HG03039 (cell line): ENCODE data around the gene PCDH15.

ENCODE experiments used
- ATAC-seq: cut with Tn5 transposase; IDR thresholded peaks from one replicate; pipeline ENCODE4 v1.9.1; 2021; ENCODE audit warnings: mild to moderate bottlenecking, moderate library complexity; ENCODE audit not compliant: unreplicated experiment

Gene PCDH15

GRCh38 chr10:54708591-54708990 is 92.4 kb downstream of the PCDH15 start:
- no peak for ATAC-seq

- ATAC-seq: no peak
Measured at GRCh38 chr10:54708021-54708420, 93.0 kb downstream of the PCDH15 start.

GRCh38 chr10:54702583-54703485 is 98.2 kb downstream of the PCDH15 start:
- ATAC-seq: no peak

DNA sequence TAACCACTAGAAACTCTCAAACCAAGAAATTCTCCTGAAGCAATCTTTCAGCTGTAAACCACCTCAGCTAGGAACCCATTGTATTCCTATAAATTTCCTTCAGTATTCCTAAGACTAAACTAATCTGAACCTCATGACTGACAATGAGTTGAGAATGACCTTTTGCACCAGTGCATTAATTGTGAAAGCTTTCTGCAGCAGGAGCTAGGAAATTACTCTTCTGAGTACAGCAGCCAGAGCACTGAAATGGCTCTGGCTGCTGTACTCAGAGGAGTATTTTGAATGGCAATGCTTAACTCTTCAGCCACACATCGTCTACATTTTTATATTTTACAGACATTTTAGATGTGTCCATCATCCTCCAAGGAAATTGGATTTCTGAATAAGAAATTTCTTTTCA is 109.7 kb downstream of the PCDH15 start:
- no peak for ATAC-seq

DNA sequence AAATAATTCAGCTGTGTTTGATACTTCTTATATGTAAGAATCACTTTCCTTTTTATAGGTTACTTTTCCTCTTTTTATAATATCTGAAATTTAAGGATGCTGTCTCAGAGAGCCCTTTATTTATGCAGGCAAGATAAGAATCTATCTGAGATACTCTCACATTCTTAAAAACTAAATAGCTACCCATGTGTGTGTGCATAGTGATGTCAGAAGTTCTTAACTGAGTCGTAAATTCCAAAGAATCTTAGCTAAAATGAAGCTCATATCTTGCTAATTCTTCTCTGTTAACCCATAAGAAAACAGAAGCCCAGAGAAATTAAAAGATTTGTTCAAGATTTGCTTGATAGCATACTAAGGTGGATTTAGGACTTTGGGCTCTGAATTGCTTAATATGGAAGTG is 118.5 kb downstream of the PCDH15 start:
- no peak for ATAC-seq

DNA sequence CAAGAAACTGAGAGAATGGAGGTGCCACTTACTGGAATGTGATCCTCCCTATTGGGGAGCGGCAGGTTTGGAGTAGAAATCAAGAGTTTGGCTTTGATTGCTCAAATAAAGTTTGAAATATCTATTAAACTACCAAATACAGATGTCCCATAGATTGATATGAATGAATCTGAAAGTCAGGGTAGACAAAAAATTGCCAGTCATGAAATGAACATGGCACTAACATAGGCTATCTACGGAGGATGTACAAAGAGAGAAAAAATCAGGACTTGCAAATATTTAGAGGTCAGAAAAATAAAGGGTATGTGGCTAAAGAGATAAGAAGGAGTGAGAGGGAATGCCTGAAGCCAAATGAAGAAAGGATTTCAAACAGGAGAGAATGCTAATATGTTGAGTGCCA is 119.9 kb downstream of the PCDH15 start:
- no peak for ATAC-seq

GRCh38 chr10:54667136-54667535 is 133.9 kb downstream of the PCDH15 start:
- ATAC-seq: no peak

GRCh38 chr10:54666192-54666591 is 134.8 kb downstream of the PCDH15 start:
- no peak for ATAC-seq

- ATAC-seq: no peak
Measured at GRCh38 chr10:54665095-54665494, 135.9 kb downstream of the PCDH15 start.

GRCh38 chr10:54660397-54660796 is 140.6 kb downstream of the PCDH15 start:
- ATAC-seq: no peak

DNA sequence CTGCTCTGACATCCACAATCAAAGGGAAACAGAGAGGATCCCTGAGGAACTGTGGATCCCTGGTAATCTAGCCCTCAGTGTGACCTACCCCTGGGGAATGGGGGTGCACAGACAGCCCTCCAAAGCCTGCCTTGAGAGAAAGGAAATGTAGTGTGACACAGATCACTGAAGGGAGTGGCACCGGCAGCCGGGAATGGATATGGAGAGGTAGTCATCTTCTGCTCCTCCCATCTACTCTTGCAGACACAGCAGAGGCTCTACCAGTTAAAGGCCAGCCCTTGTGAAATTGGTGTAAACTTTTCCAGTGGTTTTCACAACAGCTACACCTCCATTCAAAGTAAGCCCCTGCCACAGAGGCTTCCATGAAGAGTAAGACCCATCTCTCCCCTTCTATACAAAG is 144.4 kb downstream of the PCDH15 start:
- ATAC-seq: no peak

DNA sequence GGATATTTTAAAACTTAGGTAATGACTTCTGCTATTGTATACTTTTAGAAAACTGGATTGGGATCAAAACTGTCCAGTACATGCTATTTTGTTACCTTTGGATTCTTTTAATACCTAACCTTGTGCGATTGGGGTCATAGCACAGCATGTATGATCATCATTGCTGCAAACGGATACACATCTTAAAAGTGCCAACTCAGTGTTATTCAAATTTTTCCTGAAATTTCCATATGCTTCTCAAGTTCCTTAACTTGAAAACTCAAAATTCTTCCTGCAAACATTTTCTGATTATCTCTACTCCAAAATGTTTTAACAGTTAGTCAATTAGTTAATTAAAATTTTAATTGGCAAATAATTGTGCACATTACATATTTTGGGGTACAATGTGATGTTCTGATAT is 147.5 kb downstream of the PCDH15 start:
- ATAC-seq: no peak

DNA sequence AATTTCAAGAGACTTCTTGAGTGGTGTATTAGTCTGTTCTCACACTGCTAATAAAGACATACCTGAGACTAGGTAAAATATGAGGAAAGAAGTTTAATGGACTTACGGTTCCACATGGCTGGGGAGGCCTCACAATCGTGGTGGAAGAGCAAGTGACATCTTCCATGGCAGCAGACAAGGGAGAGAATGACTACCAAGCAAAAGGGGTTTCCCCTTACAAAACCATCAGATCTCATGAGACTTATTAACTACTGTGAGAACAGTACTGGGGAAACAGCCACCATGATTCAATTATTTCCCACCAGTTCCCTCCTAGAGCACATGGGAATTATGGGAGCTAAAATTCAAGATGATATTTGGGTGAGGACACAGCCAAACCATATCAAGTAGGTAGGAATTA is 150.5 kb downstream of the PCDH15 start:
- ATAC-seq: no peak

GRCh38 chr10:54622017-54622416 is 179.0 kb downstream of the PCDH15 start:
- ATAC-seq: no peak

DNA sequence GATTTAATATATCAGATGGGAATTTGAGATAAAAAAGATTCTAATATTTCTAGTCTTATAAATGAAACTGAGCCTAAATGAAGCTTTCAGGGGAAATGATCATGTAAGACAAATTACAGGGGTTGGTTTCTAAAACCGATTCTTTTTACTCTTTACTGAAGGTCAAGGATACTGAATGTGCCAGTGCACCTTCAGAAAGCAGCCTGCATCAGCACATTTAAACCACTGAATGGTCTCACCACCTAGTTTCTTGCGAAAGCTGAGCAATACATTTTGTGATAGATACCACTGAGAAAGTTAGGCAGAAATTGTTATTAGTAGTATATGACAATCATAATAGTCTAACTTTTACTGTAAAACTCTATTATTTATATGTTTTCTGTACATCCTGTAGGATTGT is 180.7 kb downstream of the PCDH15 start:
- no peak for ATAC-seq

- no peak for ATAC-seq
Measured at GRCh38 chr10:54614072-54614471, 187.0 kb downstream of the PCDH15 start.

DNA sequence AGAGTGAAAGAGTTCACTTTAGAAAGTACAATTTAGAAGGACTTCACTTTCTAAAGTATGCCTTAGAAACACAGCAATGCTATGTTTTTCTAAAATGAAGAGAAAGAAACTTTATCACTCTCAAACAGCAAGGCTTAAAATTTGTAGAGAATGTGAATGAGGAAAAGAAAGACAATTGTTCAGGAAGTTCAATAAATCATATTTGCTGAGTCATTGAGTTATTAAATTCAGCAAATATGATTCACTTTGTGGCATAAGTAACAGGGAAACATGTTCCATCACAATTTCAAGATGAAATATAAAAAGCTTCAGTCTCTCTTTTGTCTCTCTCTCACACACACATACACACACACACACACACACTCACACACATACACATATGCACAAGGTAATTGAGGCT is 187.9 kb downstream of the PCDH15 start:
- no peak for ATAC-seq

- ATAC-seq: no peak
Measured at GRCh38 chr10:54609423-54609822, 191.6 kb downstream of the PCDH15 start.

GRCh38 chr10:54607983-54608382 is 193.0 kb downstream of the PCDH15 start:
- no peak for ATAC-seq

- ATAC-seq: no peak
Measured at GRCh38 chr10:54594289-54594688, 206.7 kb downstream of the PCDH15 start.

GRCh38 chr10:54587971-54588370 is 213.1 kb downstream of the PCDH15 start:
- ATAC-seq: no peak

- no peak for ATAC-seq
Measured at GRCh38 chr10:54585572-54585971, 215.5 kb downstream of the PCDH15 start.

DNA sequence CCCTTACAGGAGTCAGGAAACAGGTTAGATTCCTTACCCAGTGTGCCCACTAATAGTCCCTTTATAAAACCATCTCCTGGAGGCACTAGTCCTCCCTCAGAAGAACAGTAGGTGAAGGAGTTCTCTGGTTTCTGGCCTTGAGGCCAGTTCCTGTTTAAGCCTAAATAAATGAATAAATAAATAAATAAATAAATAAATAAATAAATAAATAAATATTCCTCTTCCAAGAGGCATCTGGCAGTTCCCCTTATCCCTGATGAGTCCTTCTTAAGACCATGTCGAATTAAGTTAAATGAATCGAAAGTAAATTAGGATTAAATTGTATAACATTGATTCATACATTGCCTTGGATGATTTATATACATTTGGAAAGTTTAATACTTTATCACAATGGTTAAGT is 223.3 kb downstream of the PCDH15 start:
- ATAC-seq: no peak
